ENCODE data around the gene SLC2A1.

The SLC2A1 gene

GRCh38 chr1:42886046-42886739 is 72.5 kb downstream of the SLC2A1 start:
- Histone ChIP-seq H3K36me3 (ENCODE audit: low read depth) (no peaks in the 10 kb centered on the region), H3K4me3 (ENCODE audit: severe bottlenecking) (no peak overlapping the region), H3K27ac (ENCODE audit: poor library complexity, severe bottlenecking) (no peak overlapping the region), H3K4me1 (ENCODE audit: insufficient read depth, poor library complexity, severe bottlenecking) (no peaks in the 10 kb centered on the region), H3K9me3 (ENCODE audit: severe bottlenecking) (no peaks in the 10 kb centered on the region), H3K27me3 (ENCODE audit: insufficient read depth, poor library complexity, severe bottlenecking) (no peaks in the 10 kb centered on the region)
- DNase-seq (ENCODE audit: low spot score) (no peak), ATAC-seq (ENCODE audit: low read depth) (no peak)
- no peak for TF ChIP-seq CTCF (IDR thresholded peaks at IDR 0.05; ENCODE audit: poor library complexity, severe bottlenecking)

GRCh38 chr1:42880384-42880783 is 78.3 kb downstream of the SLC2A1 start:
- TF ChIP-seq CTCF (IDR thresholded peaks at IDR 0.05; ENCODE audit: poor library complexity, severe bottlenecking) = no peak
- H3K4me1 ChIP-seq (ENCODE audit: insufficient read depth, poor library complexity, severe bottlenecking) = no peaks in the 10 kb centered on the region
- no peak for ATAC-seq (ENCODE audit: low read depth)
- no peak for DNase-seq (ENCODE audit: low spot score)
- no peaks in the 10 kb centered on the region for H3K36me3 ChIP-seq (ENCODE audit: low read depth)
- H3K27ac ChIP-seq (ENCODE audit: poor library complexity, severe bottlenecking) = no peak overlapping the region
- no peak overlapping the region for H3K4me3 ChIP-seq (ENCODE audit: severe bottlenecking)
- H3K27me3 ChIP-seq (ENCODE audit: insufficient read depth, poor library complexity, severe bottlenecking) = no peaks in the 10 kb centered on the region
- H3K9me3 ChIP-seq (ENCODE audit: severe bottlenecking) = peaks cover 2% of the 10 kb centered on the region

- H3K4me1 ChIP-seq (ENCODE audit: insufficient read depth, poor library complexity, severe bottlenecking) = no peaks in the 10 kb centered on the region
- H3K27me3 ChIP-seq (ENCODE audit: insufficient read depth, poor library complexity, severe bottlenecking) = no peaks in the 10 kb centered on the region
- TF ChIP-seq CTCF (IDR thresholded peaks at IDR 0.05; ENCODE audit: poor library complexity, severe bottlenecking) = no peak
- DNase-seq (ENCODE audit: low spot score) (no peak), ATAC-seq (ENCODE audit: low read depth) (no peak)
- H3K9me3 ChIP-seq (ENCODE audit: severe bottlenecking) = peaks cover 5% of the 10 kb centered on the region
- H3K36me3 ChIP-seq (ENCODE audit: low read depth) = no peaks in the 10 kb centered on the region
- no peak overlapping the region for H3K4me3 ChIP-seq (ENCODE audit: severe bottlenecking)
- no peak overlapping the region for H3K27ac ChIP-seq (ENCODE audit: poor library complexity, severe bottlenecking)
Measured at GRCh38 chr1:42877380-42877779, 81.3 kb downstream of the SLC2A1 start.

GRCh38 chr1:42876009-42876408 is 82.7 kb downstream of the SLC2A1 start:
- Histone ChIP-seq H3K4me3 (ENCODE audit: severe bottlenecking) (no peak overlapping the region), H3K9me3 (ENCODE audit: severe bottlenecking) (peaks cover 5% of the 10 kb centered on the region), H3K27ac (ENCODE audit: poor library complexity, severe bottlenecking) (no peak overlapping the region), H3K36me3 (ENCODE audit: low read depth) (no peaks in the 10 kb centered on the region), H3K4me1 (ENCODE audit: insufficient read depth, poor library complexity, severe bottlenecking) (no peaks in the 10 kb centered on the region), H3K27me3 (ENCODE audit: insufficient read depth, poor library complexity, severe bottlenecking) (no peaks in the 10 kb centered on the region)
- no peak for TF ChIP-seq CTCF (IDR thresholded peaks at IDR 0.05; ENCODE audit: poor library complexity, severe bottlenecking)
- ATAC-seq (ENCODE audit: low read depth) = no peak
- no peak for DNase-seq (ENCODE audit: low spot score)

Data from RWPE2 (cell line).